Tibial artery (tissue), 4 donors: Measurements from ENCODE around the gene DLG2.

Experiments used
- DNase-seq, 2 donors: peaks; one replicate each; pipeline ENCODE4 v3.0.0-alpha.2; 2019
- H3K27ac ChIP-seq, 2 donors: fragments of 200-600 bp; sonication (generic) in 1 of 2; 1 replicate in 1 of 2; 2 replicates in 1 of 2; pipeline ENCODE4 v1.5.1; 2018 to 2019; ENCODE audit warnings: mild to moderate bottlenecking in 1 of 2
- H3K27me3 ChIP-seq, 2 donors: fragments of 200-600 bp; sonication (generic) in 1 of 2; one replicate each; pipeline versions ENCODE4 v1.5.1 to v1.6.0; 2016 to 2019
- H3K36me3 ChIP-seq, 3 donors: fragments of 200-600 bp; sonication (generic) in 2 of 3; one replicate each; pipeline ENCODE4 v1.5.1; 2016 to 2019; ENCODE audit warnings: mild to moderate bottlenecking in 2 of 3
- H3K4me1 ChIP-seq, 4 donors: fragments of 200-600 bp; sonication (generic) in 2 of 4; 1 replicate in 3 of 4; 2 replicates in 1 of 4; pipeline ENCODE4 v1.5.1; 2016 to 2019
- H3K4me3 ChIP-seq, 2 donors: fragments of 200-600 bp; sonication (generic) in 1 of 2; 1 replicate in 1 of 2; 2 replicates in 1 of 2; pipeline ENCODE4 v1.5.1; 2018 to 2019; ENCODE audit warnings: mild to moderate bottlenecking in 2 of 2
- H3K9me3 ChIP-seq, 3 donors: fragments of 200-600 bp; sonication (generic) in 1 of 3; one replicate each; pipeline ENCODE4 v1.5.1; 2016 to 2019
- CTCF ChIP-seq, 2 experiments: fragments of 200-600 bp in 1 of 2; fragments of 450-650 bp in 1 of 2; IDR thresholded peaks; one replicate each; pipeline ENCODE4 v1.5.1; 2017 to 2019; ENCODE audit warnings: antibody characterized with exemption in 2 of 2, mild to moderate bottlenecking in 1 of 2, moderate library complexity in 1 of 2
- intact Hi-C: fragments of 100-400 bp; cut with DNase I; formaldehyde crosslinking; loops from one replicate; pipeline ENCODE4 v1.15.0; 2023; ENCODE audit warnings: low total_unique reads

DLG2 gene

GRCh38 chr11:83409891-83410290 is 2217.3 kb downstream of the DLG2 start:
- H3K27me3 ChIP-seq: no peaks in the 10 kb centered on the region
- no peak overlapping the region for H3K4me3 ChIP-seq
- H3K9me3 ChIP-seq: peaks cover 0 to 3% (median 0%) of the 10 kb centered on the region in 3 donors
- no peak for TF ChIP-seq CTCF (IDR thresholded peaks at IDR 0.05)
- intact Hi-C loops: no loop called here
- H3K27ac ChIP-seq: no peak overlapping the region
- H3K4me1 ChIP-seq: no peaks in the 10 kb centered on the region
- DNase-seq: no peak
- H3K36me3 ChIP-seq: no peaks in the 10 kb centered on the region

- intact Hi-C loops: no loop called here
- H3K27ac ChIP-seq: no peak overlapping the region
- no peak for DNase-seq
- no peaks in the 10 kb centered on the region for H3K4me1 ChIP-seq
- no peaks in the 10 kb centered on the region for H3K27me3 ChIP-seq
- H3K4me3 ChIP-seq: no peak overlapping the region
- no peaks in the 10 kb centered on the region for H3K36me3 ChIP-seq
- no peak for TF ChIP-seq CTCF (IDR thresholded peaks at IDR 0.05)
- peaks cover 0 to 3% (median 0%) of the 10 kb centered on the region in 3 donors for H3K9me3 ChIP-seq
Observed at GRCh38 chr11:83409476-83409875, 2217.7 kb downstream of the DLG2 start.

- peaks cover 0 to 3% (median 0%) of the 10 kb centered on the region in 3 donors for H3K9me3 ChIP-seq
- no peak for DNase-seq
- TF ChIP-seq CTCF (IDR thresholded peaks at IDR 0.05): no peak
- H3K36me3 ChIP-seq: no peaks in the 10 kb centered on the region
- intact Hi-C loops: no loop called here
- H3K4me3 ChIP-seq: no peak overlapping the region
- H3K27ac ChIP-seq: no peak overlapping the region
- H3K4me1 ChIP-seq: no peaks in the 10 kb centered on the region
- H3K27me3 ChIP-seq: no peaks in the 10 kb centered on the region
Observed at GRCh38 chr11:83408946-83409345, 2218.2 kb downstream of the DLG2 start.
